Tibial artery (tissue), 4 donors: ENCODE results near the gene PAX9.

Experiments
- DNase-seq, 2 donors: peaks; one replicate each; pipeline ENCODE4 v3.0.0-alpha.2; 2019
- H3K27ac ChIP-seq, 2 donors: fragments of 200-600 bp; sonication (generic) in 1 of 2; 1 replicate in 1 of 2; 2 replicates in 1 of 2; pipeline ENCODE4 v1.5.1; 2018 to 2019; ENCODE audit warnings: mild to moderate bottlenecking in 1 of 2
- H3K27me3 ChIP-seq, 2 donors: fragments of 200-600 bp; sonication (generic) in 1 of 2; one replicate each; pipeline versions ENCODE4 v1.5.1 to v1.6.0; 2016 to 2019
- H3K36me3 ChIP-seq, 3 donors: fragments of 200-600 bp; sonication (generic) in 2 of 3; one replicate each; pipeline ENCODE4 v1.5.1; 2016 to 2019; ENCODE audit warnings: mild to moderate bottlenecking in 2 of 3
- H3K4me1 ChIP-seq, 4 donors: fragments of 200-600 bp; sonication (generic) in 2 of 4; 1 replicate in 3 of 4; 2 replicates in 1 of 4; pipeline ENCODE4 v1.5.1; 2016 to 2019
- H3K4me3 ChIP-seq, 2 donors: fragments of 200-600 bp; sonication (generic) in 1 of 2; 1 replicate in 1 of 2; 2 replicates in 1 of 2; pipeline ENCODE4 v1.5.1; 2018 to 2019; ENCODE audit warnings: mild to moderate bottlenecking in 2 of 2
- H3K9me3 ChIP-seq, 3 donors: fragments of 200-600 bp; sonication (generic) in 1 of 3; one replicate each; pipeline ENCODE4 v1.5.1; 2016 to 2019
- intact Hi-C: fragments of 100-400 bp; cut with DNase I; formaldehyde crosslinking; loops from one replicate; pipeline ENCODE4 v1.15.0; 2023; ENCODE audit warnings: low total_unique reads
- TF ChIP-seq, protein P1 (sequence below), 2 experiments: fragments of 200-600 bp in 1 of 2; fragments of 450-650 bp in 1 of 2; IDR thresholded peaks; one replicate each; pipeline ENCODE4 v1.5.1; 2017 to 2019; ENCODE audit warnings: antibody characterized with exemption in 2 of 2, mild to moderate bottlenecking in 1 of 2, moderate library complexity in 1 of 2

The PAX9 gene

GRCh38 chr14:36720657-36721056 lies 59.0 kb downstream of the PAX9 start:
- Histone ChIP-seq H3K4me1 (no peaks in the 10 kb centered on the region), H3K36me3 (no peaks in the 10 kb centered on the region), H3K27me3 (peaks cover 0 to 3% of the 10 kb centered on the region in 2 donors), H3K9me3 (no peaks in the 10 kb centered on the region), H3K4me3 (no peak overlapping the region), H3K27ac (no peak overlapping the region)
- TF ChIP-seq, protein P1, sequence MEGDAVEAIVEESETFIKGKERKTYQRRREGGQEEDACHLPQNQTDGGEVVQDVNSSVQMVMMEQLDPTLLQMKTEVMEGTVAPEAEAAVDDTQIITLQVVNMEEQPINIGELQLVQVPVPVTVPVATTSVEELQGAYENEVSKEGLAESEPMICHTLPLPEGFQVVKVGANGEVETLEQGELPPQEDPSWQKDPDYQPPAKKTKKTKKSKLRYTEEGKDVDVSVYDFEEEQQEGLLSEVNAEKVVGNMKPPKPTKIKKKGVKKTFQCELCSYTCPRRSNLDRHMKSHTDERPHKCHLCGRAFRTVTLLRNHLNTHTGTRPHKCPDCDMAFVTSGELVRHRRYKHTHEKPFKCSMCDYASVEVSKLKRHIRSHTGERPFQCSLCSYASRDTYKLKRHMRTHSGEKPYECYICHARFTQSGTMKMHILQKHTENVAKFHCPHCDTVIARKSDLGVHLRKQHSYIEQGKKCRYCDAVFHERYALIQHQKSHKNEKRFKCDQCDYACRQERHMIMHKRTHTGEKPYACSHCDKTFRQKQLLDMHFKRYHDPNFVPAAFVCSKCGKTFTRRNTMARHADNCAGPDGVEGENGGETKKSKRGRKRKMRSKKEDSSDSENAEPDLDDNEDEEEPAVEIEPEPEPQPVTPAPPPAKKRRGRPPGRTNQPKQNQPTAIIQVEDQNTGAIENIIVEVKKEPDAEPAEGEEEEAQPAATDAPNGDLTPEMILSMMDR (IDR thresholded peaks at IDR 0.05): no peak
- intact Hi-C loops: no loop called here
- no peak for DNase-seq

- TF ChIP-seq, protein P1 (IDR thresholded peaks at IDR 0.05): no peak
- H3K36me3 ChIP-seq: no peaks in the 10 kb centered on the region
- no peaks in the 10 kb centered on the region for H3K4me1 ChIP-seq
- DNase-seq: no peak
- no peak overlapping the region for H3K4me3 ChIP-seq
- intact Hi-C loops: no loop called here
- H3K27me3 ChIP-seq: peaks cover 0 to 3% of the 10 kb centered on the region in 2 donors
- no peak overlapping the region for H3K27ac ChIP-seq
- H3K9me3 ChIP-seq: no peaks in the 10 kb centered on the region
Measured at GRCh38 chr14:36721877-36722276, 60.2 kb downstream of the PAX9 start.

DNA sequence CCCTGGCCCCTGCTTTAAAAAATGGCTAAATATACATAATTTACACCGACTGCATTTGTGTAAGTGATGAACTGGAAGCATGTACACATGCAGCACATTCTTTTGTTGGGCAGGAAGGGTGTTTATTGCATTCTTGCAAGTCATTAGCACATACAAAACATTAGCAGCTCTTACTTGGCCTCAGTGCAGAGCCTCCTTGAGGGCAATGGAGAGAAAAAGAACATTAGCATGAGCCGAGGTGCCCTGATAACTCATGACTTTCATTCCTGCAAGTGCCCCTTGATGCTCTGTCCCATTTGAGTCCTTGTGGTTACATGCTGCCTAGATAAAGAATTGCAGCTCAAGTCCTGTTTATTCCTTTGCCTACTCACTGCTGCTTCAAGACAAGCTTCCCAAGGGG lies 61.9 kb downstream of the PAX9 start:
- Histone ChIP-seq H3K9me3 (no peaks in the 10 kb centered on the region), H3K4me1 (no peaks in the 10 kb centered on the region), H3K27ac (no peak overlapping the region), H3K36me3 (no peaks in the 10 kb centered on the region), H3K4me3 (no peak overlapping the region), H3K27me3 (peaks cover 0 to 3% of the 10 kb centered on the region in 2 donors)
- intact Hi-C loops: no loop called here
- TF ChIP-seq, protein P1 (IDR thresholded peaks at IDR 0.05): no peak
- no peak for DNase-seq

- peaks cover 0 to 3% of the 10 kb centered on the region in 2 donors for H3K27me3 ChIP-seq
- no peak for DNase-seq
- H3K27ac ChIP-seq: no peak overlapping the region
- no peaks in the 10 kb centered on the region for H3K36me3 ChIP-seq
- intact Hi-C loops: no loop called here
- H3K4me3 ChIP-seq: no peak overlapping the region
- no peaks in the 10 kb centered on the region for H3K9me3 ChIP-seq
- TF ChIP-seq, protein P1 (IDR thresholded peaks at IDR 0.05): no peak
- no peaks in the 10 kb centered on the region for H3K4me1 ChIP-seq
Measured at GRCh38 chr14:36724162-36724561, 62.5 kb downstream of the PAX9 start.

- Histone ChIP-seq H3K27me3 (peaks cover 0 to 3% of the 10 kb centered on the region in 2 donors), H3K36me3 (no peaks in the 10 kb centered on the region), H3K4me3 (no peak overlapping the region), H3K9me3 (no peaks in the 10 kb centered on the region), H3K4me1 (no peaks in the 10 kb centered on the region), H3K27ac (no peak overlapping the region)
- TF ChIP-seq, protein P1 (IDR thresholded peaks at IDR 0.05): no peak
- no peak for DNase-seq
- intact Hi-C loops: no loop called here
Measured at GRCh38 chr14:36726128-36726527, 64.5 kb downstream of the PAX9 start.
